Measurements from ENCODE around the gene IL18R1.

IL18R1 gene

DNA sequence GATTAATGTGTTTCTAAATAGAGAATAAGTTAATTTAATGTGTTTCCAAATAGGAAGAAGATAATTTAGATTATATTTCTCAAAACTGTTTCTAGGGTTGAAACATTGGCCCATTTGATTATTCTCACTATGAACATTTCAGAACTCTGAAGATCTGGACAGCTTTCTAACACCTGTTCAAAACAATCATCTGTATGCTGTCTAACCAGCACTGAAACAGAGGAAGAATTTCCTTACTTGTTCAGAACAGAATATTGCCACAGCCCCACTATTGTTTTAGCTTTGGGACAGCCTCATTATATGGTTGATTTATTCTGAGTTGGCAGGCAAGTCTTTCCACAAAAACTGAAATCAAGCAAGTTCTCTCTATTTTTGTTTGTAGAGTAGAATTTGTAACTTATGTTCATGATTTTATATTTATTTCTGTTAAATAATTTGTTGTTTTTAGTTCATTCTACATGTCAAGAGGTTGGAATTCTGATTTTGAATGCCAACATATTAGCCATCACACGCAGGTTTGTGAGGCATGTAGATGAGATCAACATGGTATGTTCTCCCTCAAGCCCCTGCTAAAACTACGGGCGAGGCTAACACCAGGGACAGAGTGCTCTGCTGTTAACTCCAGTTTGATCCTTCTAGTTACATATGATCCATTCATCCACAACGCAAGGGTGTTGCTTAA lies 78.5 kb downstream of the IL18R1 start:
- DNase-seq (ENCODE audit: insufficient read length, low spot score) (no peak), FAIRE-seq (no peak)
- TF ChIP-seq, protein P1, sequence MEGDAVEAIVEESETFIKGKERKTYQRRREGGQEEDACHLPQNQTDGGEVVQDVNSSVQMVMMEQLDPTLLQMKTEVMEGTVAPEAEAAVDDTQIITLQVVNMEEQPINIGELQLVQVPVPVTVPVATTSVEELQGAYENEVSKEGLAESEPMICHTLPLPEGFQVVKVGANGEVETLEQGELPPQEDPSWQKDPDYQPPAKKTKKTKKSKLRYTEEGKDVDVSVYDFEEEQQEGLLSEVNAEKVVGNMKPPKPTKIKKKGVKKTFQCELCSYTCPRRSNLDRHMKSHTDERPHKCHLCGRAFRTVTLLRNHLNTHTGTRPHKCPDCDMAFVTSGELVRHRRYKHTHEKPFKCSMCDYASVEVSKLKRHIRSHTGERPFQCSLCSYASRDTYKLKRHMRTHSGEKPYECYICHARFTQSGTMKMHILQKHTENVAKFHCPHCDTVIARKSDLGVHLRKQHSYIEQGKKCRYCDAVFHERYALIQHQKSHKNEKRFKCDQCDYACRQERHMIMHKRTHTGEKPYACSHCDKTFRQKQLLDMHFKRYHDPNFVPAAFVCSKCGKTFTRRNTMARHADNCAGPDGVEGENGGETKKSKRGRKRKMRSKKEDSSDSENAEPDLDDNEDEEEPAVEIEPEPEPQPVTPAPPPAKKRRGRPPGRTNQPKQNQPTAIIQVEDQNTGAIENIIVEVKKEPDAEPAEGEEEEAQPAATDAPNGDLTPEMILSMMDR (IDR thresholded peaks at IDR 0.05; ENCODE audit: insufficient read depth, missing control alignments), result no peak

DNA sequence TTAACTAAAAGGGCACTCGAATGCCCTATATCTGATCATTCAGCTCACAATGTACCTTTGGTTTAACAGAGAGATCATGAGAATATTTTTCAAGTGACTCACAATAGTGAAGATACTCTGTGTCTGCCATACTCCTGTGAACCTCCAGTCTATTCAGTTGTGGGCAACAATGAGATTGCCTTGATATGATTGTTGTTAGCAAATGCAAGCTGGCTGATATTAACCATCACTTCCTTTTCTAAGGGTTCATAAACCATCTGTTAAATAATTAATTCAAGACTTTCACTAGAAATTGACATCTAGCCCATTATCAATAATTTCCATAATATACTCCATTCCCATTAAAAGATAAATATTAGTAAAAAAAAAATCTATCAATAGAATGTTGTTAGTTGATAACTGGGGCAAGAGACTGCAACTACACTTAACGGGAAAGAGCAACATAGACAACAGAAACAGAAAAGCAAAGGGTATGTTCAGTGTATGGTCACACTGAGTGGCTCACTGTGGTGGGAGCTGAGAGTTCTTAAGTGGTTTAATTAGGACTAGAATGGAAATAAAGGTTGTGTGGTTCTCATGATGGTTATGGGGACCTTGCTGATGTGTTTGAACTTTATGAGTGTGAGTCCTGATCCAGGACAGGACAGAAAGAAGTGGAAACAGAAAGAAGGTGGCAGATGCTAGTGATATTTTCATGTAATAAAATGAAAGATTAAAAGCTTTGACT lies 79.2 kb downstream of the IL18R1 start:
- no peak for FAIRE-seq
- DNase-seq (ENCODE audit: insufficient read length, low spot score), result no peak
- TF ChIP-seq, protein P1 (IDR thresholded peaks at IDR 0.05; ENCODE audit: insufficient read depth, missing control alignments), result no peak

GRCh38 chr2:102435741-102436140 lies 80.1 kb downstream of the IL18R1 start:
- TF ChIP-seq, protein P1 (IDR thresholded peaks at IDR 0.05; ENCODE audit: insufficient read depth, missing control alignments), result no peak
- DNase-seq (ENCODE audit: insufficient read length, low spot score) (no peak), FAIRE-seq (no peak)

- TF ChIP-seq, protein P1 (IDR thresholded peaks at IDR 0.05; ENCODE audit: insufficient read depth, missing control alignments), result no peak
- FAIRE-seq, result no peak
Measured at GRCh38 chr2:102436323-102436722, 80.7 kb downstream of the IL18R1 start.

GRCh38 chr2:102437122-102437521 lies 81.5 kb downstream of the IL18R1 start:
- no peak for FAIRE-seq

More at GRCh38 chr2:102436323-102436722, 80.7 kb downstream of the IL18R1 start:
- DNase-seq (ENCODE audit: insufficient read length, low spot score), result no peak

GRCh38 chr2:102438111-102438510 lies 82.5 kb downstream of the IL18R1 start:
- no peak for FAIRE-seq

More at GRCh38 chr2:102437122-102437521, 81.5 kb downstream of the IL18R1 start:
- TF ChIP-seq, protein P1 (IDR thresholded peaks at IDR 0.05; ENCODE audit: insufficient read depth, missing control alignments), result no peak
- no peak for DNase-seq (ENCODE audit: insufficient read length, low spot score)

More at GRCh38 chr2:102438111-102438510, 82.5 kb downstream of the IL18R1 start:
- DNase-seq (ENCODE audit: insufficient read length, low spot score), result no peak
- TF ChIP-seq, protein P1 (IDR thresholded peaks at IDR 0.05; ENCODE audit: insufficient read depth, missing control alignments), result no peak

Data from D721Med (cell line).